ENCODE data around the gene C16orf86. TPM values are rescaled to one million over a fixed set of nuclear protein-coding genes. Genes with fewer than 3 reads are reported as not detected.

C16orf86 gene
- total RNA-seq, 2 experiments from 2014 or later = 2.3 to 2.5 TPM

Other genes starting within 250 kb of the C16orf86 start
- gene HSD11B2, start 235.7 kb upstream of the C16orf86 start, total RNA-seq = not detected
- 10 to 100 TPM; 52.7 to 58.1 TPM for gene ATP6V0D1, start 185.7 kb upstream of the C16orf86 start, total RNA-seq
- not detected for gene AGRP, start 183.3 kb upstream of the C16orf86 start, total RNA-seq
- 10 to 100 TPM; 10.6 to 13.7 TPM for gene RIPOR1, start 138.0 kb upstream of the C16orf86 start, total RNA-seq
- 10 to 100 TPM; 77.4 to 79.8 TPM for gene CTCF, start 104.3 kb upstream of the C16orf86 start, total RNA-seq
- gene CARMIL2, start 21.7 kb upstream of the C16orf86 start, total RNA-seq = 100 to 1,000 TPM; 192 to 196 TPM
- gene ACD, start 6.6 kb upstream of the C16orf86 start, total RNA-seq = 10 to 100 TPM; 51.4 to 51.6 TPM
- 10 to 100 TPM; 13.2 to 14.7 TPM for gene PARD6A, start 5.9 kb upstream of the C16orf86 start, total RNA-seq
- 1 to 10 TPM; 7.0 TPM for gene ENKD1, start 64 bp upstream of the C16orf86 start, total RNA-seq
- gene GFOD2, start 52.5 kb downstream of the C16orf86 start, total RNA-seq = 10 to 100 TPM; 12.5 to 14.0 TPM
- gene RANBP10, start 139.7 kb downstream of the C16orf86 start, total RNA-seq = 10 to 100 TPM; 25.9 to 30.5 TPM
- under 1 TPM; 0.47 to 0.63 TPM for gene TSNAXIP1, start 140.1 kb downstream of the C16orf86 start, total RNA-seq
- 10 to 100 TPM; 50.2 to 52.4 TPM for gene THAP11, start 175.5 kb downstream of the C16orf86 start, total RNA-seq
- gene NUTF2, start 180.1 kb downstream of the C16orf86 start, total RNA-seq = 100 to 1,000 TPM; 125 to 134 TPM
- 10 to 100 TPM; 58.9 to 63.6 TPM for gene CENPT, start 180.9 kb downstream of the C16orf86 start, total RNA-seq
- 100 to 1,000 TPM; 111 to 113 TPM for gene EDC4, start 206.2 kb downstream of the C16orf86 start, total RNA-seq
- gene NRN1L, start 218.1 kb downstream of the C16orf86 start, total RNA-seq = 1 to 10 TPM; 1.2 to 1.4 TPM
- gene PSKH1, start 226.4 kb downstream of the C16orf86 start, total RNA-seq = 10 to 100 TPM; 20.0 to 22.8 TPM

Data from activated CD8-positive, alpha-beta T cell treated with anti-CD3 and anti-CD28 coated beads, Interleukin-2, amount 10 ng/mL, durations not matched to agents 7 days and 5 days (primary cell).